NCI-H1105 (cell line): ENCODE results near the gene CFAP97D2.

ENCODE experiments used
- DNase-seq: peaks from one replicate; lab custom pipeline; 2025; lab: John Stamatoyannopoulos, UW

Gene CFAP97D2

DNA sequence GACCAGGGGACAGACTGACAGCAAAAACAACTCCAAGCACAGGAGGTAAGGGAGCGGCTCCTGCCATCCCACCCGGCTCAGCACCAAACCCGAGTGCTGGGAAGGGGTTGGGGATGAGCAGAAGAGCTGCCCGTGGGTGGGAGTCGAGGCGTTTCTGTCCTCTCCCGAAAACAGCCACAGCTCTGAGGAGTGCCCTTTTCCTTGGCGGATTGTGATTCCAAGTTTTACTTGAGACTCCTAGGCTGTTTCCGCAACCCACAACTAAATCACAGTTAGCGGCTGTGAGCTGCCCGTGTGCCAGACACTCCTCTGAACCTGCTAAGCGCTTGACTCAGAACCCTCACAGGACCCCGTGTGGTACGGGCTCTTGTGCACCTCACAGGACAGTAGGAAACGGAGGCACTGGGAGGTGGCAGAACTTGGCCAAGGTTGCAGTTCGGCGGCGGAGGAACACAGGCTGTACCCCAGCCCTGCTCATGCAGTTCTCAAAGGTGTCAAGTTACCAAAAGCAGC lies 21.4 kb downstream of the CFAP97D2 start:
- no peak for DNase-seq

DNA sequence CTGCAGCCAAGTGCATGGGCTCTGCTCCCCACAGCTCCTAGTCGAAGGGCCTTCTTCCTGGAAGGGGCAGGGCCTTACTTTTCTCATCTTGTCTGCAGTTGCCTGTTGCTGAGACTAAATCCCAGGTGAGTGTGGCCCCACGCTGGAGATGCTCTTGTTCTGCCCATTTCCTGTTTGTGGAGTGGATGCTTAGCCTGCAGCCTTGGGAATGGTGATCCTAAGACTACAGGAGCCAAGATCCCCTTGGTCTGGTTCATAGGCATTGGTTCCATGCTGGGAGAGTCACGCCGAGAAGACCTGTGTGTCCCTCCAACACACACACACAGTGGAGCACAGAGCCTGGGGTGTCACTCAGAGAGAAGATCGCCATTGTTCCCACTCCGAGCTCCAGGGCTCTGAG lies 23.5 kb downstream of the CFAP97D2 start:
- no peak for DNase-seq

- DNase-seq: peak; percentile 16
Observed at GRCh38 chr13:114203536-114203935, 24.5 kb downstream of the CFAP97D2 start.

GRCh38 chr13:114204894-114205293 lies 25.8 kb downstream of the CFAP97D2 start:
- DNase-seq: no peak

- DNase-seq: no peak
Observed at GRCh38 chr13:114208134-114208533, 29.1 kb downstream of the CFAP97D2 start.

GRCh38 chr13:114211446-114212157 lies 32.5 kb downstream of the CFAP97D2 start:
- DNase-seq: no peak

DNA sequence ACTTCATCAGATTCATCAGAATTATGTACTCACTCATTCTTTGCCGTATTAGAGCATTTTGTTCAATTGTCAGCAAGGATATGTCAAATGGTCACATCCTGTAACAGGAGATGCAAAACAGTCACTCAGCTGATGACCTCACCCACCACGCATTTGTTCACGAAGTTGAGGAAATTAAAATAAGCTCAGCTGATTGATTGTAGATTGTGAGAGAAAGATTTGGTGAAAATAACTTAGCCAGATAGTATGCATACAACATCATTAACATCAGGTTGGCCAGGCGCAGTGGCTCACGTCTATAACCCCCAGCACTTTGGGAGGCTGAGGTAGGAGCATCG lies 33.1 kb downstream of the CFAP97D2 start:
- no peak for DNase-seq

DNA sequence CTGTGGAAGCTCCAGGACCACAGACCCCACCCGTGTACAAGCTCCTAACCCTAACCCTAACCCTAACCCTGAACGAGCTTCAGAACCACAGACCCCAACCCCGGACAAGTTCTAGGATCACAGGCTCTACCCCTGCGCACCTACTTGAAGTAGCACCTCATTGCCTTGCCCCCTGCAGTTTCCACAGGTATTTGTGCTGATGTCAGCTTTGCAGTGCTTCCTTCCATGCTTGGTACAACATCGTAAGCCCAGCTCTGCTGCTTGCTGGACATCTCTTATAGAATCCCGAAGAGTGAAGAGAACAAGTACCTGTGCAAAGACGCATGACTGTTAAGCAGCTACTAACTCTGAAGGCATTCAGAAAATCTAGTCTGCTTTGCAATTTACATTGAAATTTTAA lies 34.9 kb downstream of the CFAP97D2 start:
- DNase-seq: no peak

DNA sequence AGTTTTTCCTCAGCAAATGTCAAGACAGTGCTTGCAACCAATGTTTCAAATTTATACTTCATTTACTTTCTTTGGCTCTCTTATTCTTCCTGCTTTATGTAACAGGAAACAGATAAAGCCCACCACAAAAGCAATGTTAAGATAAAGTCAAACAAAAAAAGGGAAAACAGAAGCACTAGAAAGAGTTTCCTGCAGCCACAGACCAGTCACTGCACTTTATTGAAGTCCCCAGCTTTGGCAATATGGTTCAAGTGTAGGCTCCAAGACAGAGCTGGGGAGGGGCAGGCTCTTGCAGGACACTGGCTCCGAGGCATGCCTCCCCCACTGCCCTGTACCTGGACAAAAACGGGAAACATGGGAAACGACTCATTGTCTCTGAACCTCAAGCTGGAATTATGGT lies 40.3 kb downstream of the CFAP97D2 start:
- DNase-seq: no peak

- no peak for DNase-seq
Observed at GRCh38 chr13:114222461-114222968, 43.5 kb downstream of the CFAP97D2 start.

DNA sequence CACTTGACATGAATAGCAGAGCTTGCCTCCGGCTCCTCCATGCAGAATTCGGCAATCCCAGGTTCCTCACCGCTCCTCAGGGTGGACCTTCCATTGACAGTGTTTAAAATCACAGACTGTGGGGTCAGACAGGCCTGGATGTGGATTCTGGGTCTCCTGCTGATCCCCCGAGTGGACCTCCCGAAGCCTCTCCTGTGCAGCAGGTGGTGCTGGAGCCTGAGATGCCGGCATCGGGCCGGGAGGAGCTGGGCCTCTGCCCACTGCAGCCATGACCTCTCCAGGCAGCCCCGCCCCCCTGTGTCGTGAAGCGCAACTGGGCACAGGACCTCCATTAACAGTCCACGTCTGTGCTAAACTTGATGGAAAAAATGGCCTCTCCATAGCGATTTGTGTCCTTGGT lies 45.1 kb downstream of the CFAP97D2 start:
- DNase-seq: no peak

DNA sequence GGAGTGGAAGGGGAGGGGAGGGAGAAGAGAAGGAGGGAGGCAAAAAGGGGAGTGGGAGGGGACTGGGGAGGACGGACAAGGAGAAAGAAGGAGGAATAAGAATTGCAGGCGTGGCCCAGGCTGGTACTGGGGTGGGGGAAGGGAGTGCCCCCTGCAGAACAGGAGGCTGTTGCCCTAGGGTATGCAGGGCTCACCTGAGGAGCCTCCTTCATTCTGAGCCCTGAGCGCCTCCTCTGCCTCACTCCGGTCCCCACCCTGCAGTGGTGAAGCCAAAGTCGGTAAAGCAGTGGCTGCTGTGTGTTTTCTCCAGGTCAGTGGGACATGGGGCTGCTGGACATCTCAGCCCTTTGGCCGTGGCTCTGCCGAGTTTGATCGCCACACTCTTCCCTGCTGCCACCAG lies 46.6 kb downstream of the CFAP97D2 start:
- DNase-seq: no peak

GRCh38 chr13:114226088-114226487 lies 47.0 kb downstream of the CFAP97D2 start:
- DNase-seq: no peak

DNA sequence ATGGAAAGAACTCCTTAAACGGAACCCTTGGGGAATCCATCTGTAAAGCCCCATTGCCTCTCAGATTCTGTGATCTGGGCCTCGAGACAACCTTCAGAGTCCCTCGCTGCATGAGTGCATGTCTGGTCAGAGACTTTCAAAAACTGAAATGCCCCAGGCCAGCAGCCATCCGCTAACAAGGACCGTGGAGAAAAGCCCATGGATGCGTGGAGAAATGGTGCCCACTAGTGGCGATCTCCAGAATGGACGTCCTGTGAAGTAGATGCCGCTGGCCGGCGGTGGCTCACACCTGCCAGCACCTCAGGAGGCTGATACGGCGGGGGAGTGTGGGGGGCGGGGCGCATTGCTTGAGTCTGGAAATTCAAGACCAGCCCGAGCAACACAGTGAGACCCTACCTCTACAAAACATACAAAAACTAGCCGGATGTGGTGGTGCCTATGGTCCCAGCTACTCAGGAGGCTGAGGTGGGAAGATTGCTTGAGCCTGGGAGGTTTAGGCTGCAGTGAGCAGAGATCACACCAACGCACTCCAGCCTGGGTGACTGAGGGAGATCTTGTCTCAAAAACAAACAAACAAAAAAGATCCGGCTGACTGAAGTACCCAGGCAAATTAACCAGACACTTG lies 47.8 kb downstream of the CFAP97D2 start:
- DNase-seq: peak; percentile 79

- DNase-seq: no peak
Observed at GRCh38 chr13:114227528-114227927, 48.5 kb downstream of the CFAP97D2 start.

GRCh38 chr13:114228176-114228575 lies 49.1 kb downstream of the CFAP97D2 start:
- DNase-seq: no peak

- DNase-seq: no peak
Observed at GRCh38 chr13:114229506-114229905, 50.4 kb downstream of the CFAP97D2 start.

GRCh38 chr13:114230117-114230516 lies 51.1 kb downstream of the CFAP97D2 start:
- DNase-seq: no peak

DNA sequence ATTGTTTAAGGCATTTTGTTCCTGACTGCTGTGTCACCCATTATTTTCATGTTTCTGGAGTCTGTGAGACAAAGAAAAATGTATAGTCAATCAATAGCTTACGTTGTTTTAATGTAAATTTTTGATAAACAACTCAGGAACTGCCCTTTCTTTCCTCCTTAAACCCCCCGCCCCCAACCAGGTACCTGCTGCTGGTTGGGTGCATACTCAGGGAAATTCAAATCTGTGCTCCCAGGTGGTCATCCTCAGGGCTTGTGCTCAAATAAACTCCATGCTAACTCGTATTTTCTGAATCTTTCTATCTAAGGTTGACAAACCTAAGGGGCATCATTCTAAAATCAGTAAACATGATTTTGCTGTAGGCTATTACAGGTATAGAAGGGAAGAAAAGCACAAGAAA lies 51.5 kb downstream of the CFAP97D2 start:
- no peak for DNase-seq

GRCh38 chr13:114231886-114232285 lies 52.8 kb downstream of the CFAP97D2 start:
- DNase-seq: no peak

DNA sequence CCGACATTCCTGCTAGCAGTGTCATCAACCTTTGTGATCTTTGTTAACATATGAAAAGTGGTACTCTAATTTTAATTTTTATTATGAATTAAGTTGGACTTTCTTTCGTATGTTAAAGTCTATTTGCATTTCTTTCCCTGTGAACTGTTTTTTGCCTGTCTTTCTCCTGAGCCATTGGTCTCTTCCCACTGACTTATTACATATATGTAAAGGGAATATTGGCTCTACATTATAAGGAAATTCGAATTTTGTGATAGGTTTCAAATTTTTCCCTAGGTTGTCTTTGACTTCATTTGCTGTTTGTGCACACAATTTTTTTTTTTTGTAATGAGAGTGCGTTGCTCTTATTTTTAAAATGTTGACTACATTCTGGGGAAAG lies 55.2 kb downstream of the CFAP97D2 start:
- no peak for DNase-seq

- peak; percentile 95 for DNase-seq
Observed at GRCh38 chr13:114234645-114235421, 55.8 kb downstream of the CFAP97D2 start, which contains the start of gene CDC16. Gene CDC16, plus strand, starts transcription at chr13:114234897. Its CDS starts 188 bp downstream, at chr13:114235085.

DNA sequence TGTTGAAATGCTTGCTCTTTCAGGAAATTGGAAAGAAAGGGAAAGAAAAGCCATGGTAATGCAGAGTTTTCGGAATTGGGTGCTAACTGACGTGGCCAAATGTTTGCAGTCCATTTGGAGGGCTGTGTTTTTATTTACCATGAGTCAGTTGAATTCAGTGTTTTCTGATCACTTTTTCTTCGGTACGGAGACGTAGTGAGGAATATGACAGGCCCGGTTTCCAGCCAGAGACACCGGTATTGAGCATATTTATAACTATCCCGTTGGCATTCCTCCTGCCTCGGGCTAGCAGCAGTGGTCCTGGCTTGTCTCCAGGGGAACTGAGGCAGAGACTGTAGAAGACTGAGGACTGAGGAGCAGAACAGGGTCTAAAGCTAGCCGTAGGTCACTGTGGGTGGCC lies 56.6 kb downstream of the CFAP97D2 start:
- no peak for DNase-seq
